Smooth muscle cell of the brain vasculature (primary cell): ENCODE results near the gene LSMEM2.
"Not testable (repeated sequence)": the region's sequence is repeated elsewhere in the genome, so short reads cannot be mapped to it uniquely, and the experiment has no call there.

ENCODE experiments used
- DNase-seq: peaks from one replicate; pipeline ENCODE4 v3.0.0-alpha.2; 2012; ENCODE audit warnings: low read depth, low spot score

The LSMEM2 gene

DNA sequence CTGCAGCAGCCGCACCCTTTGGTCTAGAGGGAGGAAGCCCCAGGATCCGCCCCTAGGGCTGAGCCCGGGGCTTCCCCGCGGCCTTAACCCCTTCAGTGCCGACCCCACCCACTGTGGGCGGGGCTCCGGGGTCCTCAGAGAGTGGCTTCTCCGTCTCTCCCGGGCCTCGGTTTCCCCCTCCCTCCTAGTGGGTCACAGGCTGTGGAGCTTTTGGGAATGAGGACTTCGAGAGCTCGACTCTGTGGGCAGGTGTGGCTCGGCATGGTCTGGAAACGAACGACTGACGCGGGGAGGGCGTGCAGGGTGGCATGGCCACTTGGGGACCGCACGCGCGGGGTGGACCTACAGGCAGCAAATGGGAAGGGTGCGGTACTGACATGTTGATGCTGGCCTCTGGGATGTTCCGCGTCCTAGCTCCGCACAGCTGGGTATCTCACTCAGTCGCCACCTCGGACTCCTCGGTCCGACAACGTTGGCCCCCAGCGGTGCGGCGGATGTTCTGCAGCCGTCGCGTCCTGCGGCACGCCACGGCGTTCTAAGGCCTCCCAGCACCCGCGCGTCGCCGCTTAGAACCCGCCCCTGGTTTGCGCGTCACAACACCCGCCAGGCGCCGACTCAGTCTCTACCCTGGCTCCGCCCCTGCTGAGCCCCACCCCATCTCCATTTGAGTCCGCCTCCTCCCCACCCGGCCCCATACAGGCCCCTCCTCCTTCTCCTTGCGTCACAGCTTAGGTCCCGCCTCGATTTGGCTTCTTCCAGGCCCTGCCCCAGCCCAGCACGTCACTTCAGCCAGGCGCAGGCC is 20.1 kb downstream of the LSMEM2 start, which contains the start of the genes HYAL3 and NAA80:
Gene HYAL3, minus strand, starts transcription at position 570 of the 802 bp plus-strand sequence. CDS start 3,803 bp downstream, outside the sequence.
Gene NAA80, minus strand, starts transcription at position 570 of the 802 bp plus-strand sequence. CDS start 1,942 bp downstream, outside the sequence.
- DNase-seq = peak; percentile 99

- no peak for DNase-seq
Observed at GRCh38 chr3:50299638-50299928, 20.7 kb downstream of the LSMEM2 start.

DNA sequence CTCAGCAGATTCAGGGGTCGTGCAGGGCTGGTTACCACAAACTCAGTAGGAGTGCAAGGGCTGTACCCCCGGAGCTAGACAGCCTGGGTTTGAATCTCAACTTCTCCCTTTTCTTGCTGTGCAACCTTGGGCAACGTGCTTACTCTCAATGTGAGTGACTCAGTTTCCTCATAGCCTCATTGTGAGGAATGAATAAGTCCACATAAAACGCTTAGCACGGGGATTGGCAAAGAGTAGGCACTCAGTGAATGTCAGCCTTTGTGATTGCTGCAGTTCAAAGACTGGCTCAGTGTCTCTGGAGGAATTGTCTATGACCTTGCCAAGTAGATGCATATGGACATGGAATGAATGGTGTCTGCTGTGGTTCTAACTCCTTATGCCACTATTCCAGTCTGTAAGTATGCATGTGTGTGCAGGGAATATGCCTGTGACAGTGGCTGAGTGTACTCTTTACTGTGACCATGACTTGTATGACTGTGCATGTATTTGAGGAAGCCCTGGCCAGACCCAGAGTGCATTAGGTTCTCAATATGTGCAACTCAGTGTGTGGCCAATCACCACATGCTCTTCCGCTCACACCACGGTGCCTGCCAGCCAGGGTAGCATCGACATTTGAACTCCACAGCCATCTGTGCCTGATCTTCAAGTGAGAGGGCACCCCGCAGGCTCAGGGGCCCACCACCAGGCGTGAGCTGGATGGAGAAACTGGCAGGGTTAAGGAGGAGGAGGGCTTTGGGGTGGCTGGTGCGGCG is 21.2 kb downstream of the LSMEM2 start:
- DNase-seq = no peak

GRCh38 chr3:50300681-50301254 is 21.9 kb downstream of the LSMEM2 start:
- DNase-seq = no peak

- no peak for DNase-seq
Observed at GRCh38 chr3:50302095-50303012, 23.5 kb downstream of the LSMEM2 start.

DNA sequence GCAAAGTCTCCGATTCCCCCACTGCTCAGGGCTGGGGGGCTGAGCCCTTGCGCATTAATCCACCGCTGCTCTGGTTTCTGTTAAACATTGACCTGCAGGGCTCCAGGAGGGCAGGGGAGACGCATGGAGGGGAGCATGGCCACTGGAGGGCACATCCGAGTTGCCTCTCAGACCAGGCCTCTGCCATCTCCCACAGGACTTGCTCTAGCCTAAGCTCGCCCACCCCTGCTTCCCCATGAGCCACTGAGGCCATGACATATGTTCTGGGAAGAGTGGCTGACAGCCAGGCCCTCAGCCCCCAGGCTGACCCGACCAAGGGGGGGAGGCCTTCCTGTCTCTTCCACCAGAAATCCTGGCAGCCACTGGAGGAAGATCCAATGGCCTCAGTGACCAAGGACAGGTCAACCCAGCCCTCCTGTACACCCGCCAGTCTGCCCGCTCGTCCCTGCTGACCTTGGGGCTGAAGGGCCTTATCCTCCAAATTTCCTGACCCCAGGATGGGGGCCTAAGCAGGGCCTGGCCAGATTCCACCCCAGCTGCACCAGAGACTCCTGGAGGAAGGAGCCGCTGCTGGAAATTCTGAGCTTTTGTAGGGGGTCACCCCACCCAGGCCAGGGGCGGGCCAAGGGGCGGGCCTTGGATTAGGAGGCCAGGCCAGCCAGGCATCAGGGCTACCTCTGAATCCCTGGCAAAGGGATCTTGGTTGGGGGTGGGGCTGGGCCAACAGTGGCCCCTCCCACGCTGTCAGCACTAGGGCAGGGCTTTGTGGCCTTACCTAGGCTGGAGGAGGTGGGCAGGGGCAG is 24.3 kb downstream of the LSMEM2 start, which contains the start of gene HYAL1:
Gene HYAL1, minus strand, starts transcription at position 562 of the 803 bp plus-strand sequence. CDS start 618 bp downstream, outside the sequence.
- no peak for DNase-seq

DNA sequence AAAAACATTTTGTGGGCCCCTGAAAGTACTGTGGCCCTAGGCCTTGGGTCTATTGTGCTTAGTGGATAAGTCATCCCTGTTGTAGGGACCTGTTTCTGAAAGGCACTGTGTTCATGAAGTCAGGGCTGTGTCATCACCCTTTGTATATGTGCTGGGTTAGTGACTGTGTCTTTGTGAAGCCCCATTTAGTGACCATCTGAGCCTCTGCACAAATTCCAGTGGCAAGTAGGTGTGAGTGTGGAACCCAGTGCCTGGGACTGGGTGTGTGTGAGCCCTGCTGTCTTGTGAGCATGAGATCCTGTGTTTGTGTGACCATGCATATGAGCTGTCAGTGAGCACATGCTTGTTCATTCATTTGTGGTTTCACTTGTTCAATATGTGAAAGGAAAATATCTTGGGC is 25.7 kb downstream of the LSMEM2 start:
- DNase-seq = no peak

DNA sequence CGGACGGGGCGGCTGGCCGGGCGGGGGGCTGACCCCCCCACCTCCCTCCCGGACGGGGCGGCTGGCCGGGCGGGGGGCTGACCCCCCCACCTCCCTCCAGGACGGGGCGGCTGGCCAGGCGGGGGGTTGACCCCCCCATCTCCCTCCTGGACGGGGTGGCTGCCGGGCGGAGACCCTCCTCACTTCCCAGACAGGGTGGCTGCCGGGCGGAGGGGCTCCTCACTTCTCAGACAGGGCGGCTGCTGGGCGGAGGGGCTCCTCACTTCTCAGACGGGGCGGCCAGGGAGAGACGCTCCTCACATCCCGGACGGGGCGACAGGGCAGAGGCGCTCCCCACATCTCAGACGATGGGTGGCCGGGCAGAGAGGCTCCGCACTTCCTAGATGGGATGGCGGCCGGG is 33.2 kb downstream of the LSMEM2 start:
- not testable (repeated sequence) for DNase-seq

GRCh38 chr3:50314342-50314741 is 35.5 kb downstream of the LSMEM2 start:
- no peak for DNase-seq

- DNase-seq = no peak
Observed at GRCh38 chr3:50314816-50315215, 35.9 kb downstream of the LSMEM2 start.

- no peak for DNase-seq
Observed at GRCh38 chr3:50316657-50317242, 37.9 kb downstream of the LSMEM2 start.

DNA sequence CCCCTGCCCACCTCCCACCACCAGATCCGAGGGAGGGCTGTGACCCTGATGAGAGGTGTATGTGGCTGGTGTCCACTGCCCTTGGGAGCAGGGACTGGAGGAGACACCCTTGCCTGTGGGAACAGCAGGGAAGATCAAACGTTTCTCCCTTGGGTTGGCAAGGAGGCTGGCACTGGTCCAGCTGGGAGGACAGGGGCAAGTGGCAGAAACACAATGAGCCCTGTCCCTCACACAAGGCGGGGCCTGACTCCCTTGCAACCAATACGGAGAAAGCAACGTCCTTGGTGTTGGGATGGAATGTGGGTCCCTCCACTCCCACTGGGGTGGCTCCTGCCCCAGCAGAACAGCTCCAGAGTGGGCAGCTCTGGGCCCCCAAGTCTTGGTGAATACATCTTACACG is 38.4 kb downstream of the LSMEM2 start:
- DNase-seq = no peak

GRCh38 chr3:50318163-50318562 is 39.3 kb downstream of the LSMEM2 start:
- no peak for DNase-seq

- DNase-seq = no peak
Observed at GRCh38 chr3:50318615-50319014, 39.7 kb downstream of the LSMEM2 start.

DNA sequence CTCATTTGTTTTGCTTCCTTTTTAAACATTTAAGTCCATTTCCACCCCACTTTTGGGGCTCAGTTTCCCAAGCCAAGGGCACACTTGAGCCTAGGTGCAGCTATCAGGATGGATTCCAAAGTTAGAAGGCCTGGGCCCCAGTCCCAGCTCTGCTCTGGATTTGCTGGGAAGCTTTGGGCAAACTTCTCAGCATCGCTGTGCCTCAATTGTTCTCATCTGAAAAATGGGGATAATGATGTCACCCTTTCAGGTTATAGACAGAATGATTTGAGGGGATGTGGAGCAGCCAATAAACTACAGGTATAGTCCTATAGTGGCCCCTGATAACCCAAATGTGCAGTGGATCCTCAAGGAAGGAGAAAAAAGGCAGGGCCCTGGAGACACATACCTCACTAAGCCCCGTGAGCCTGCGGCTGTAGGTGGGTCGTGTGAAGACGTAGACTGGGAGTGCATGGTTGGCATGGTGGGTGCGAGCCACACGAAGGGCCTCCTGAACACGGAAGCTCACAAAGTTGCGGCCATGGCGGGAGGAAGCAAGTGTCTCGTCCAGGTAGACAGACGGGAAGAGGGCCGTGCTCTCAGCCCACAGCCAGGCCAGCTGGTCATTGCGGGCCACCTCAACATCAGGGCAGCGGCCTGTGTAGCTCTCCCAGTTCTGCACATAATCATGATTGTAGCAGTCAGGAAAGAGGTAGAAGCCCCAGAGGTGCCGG is 40.5 kb downstream of the LSMEM2 start:
- no peak for DNase-seq

- no peak for DNase-seq
Observed at GRCh38 chr3:50319894-50320625, 41.2 kb downstream of the LSMEM2 start.

- no peak for DNase-seq
Observed at GRCh38 chr3:50320853-50321335, 42.0 kb downstream of the LSMEM2 start.

GRCh38 chr3:50321336-50322114 is 42.6 kb downstream of the LSMEM2 start:
- peak; percentile 72 for DNase-seq
